GM18907 (cell line): ENCODE measurements around the gene KLHL5.
"Not testable (repeated sequence)": the region's sequence is repeated elsewhere in the genome, so short reads cannot be mapped to it uniquely, and the experiment has no call there.

Experiments
- ATAC-seq: cut with Tn5 transposase; IDR thresholded peaks from one replicate; pipeline ENCODE4 v1.9.1; 2021; ENCODE audit warnings: mild to moderate bottlenecking, moderate library complexity; ENCODE audit not compliant: unreplicated experiment

Gene KLHL5

GRCh38 chr4:39085891-39086290, 23.9 kb downstream of the KLHL5 start:
- no peak for ATAC-seq

- ATAC-seq: no peak
These were observed 34.8 kb downstream of the KLHL5 start for GRCh38 chr4:39096847-39097246.

- no peak for ATAC-seq
These were observed 35.3 kb downstream of the KLHL5 start for GRCh38 chr4:39097290-39097689.

GRCh38 chr4:39102297-39102696, 40.3 kb downstream of the KLHL5 start:
- ATAC-seq: no peak

GRCh38 chr4:39103291-39103690, 41.3 kb downstream of the KLHL5 start:
- ATAC-seq: no peak

GRCh38 chr4:39104255-39104654, 42.2 kb downstream of the KLHL5 start:
- no peak for ATAC-seq

GRCh38 chr4:39106011-39106410, 44.0 kb downstream of the KLHL5 start:
- ATAC-seq: no peak

GRCh38 chr4:39114436-39114835, 52.4 kb downstream of the KLHL5 start:
- no peak for ATAC-seq

GRCh38 chr4:39118034-39118658, 56.1 kb downstream of the KLHL5 start:
- ATAC-seq: no peak

GRCh38 chr4:39120418-39120817, 58.4 kb downstream of the KLHL5 start:
- no peak for ATAC-seq

- peak; percentile 76 for ATAC-seq
These were observed 63.0 kb downstream of the KLHL5 start for GRCh38 chr4:39124885-39125599.

- no peak for ATAC-seq
These were observed 63.6 kb downstream of the KLHL5 start for GRCh38 chr4:39125600-39125985.

- no peak for ATAC-seq
These were observed 64.4 kb downstream of the KLHL5 start for GRCh38 chr4:39126256-39127095.

GRCh38 chr4:39133623-39134022, 71.6 kb downstream of the KLHL5 start:
- ATAC-seq: no peak

GRCh38 chr4:39134683-39135306, 72.8 kb downstream of the KLHL5 start:
- no peak for ATAC-seq

- not testable (repeated sequence) for ATAC-seq
These were observed 76.2 kb downstream of the KLHL5 start for GRCh38 chr4:39138227-39138626.

GRCh38 chr4:39146211-39146610, 84.2 kb downstream of the KLHL5 start:
- no peak for ATAC-seq

GRCh38 chr4:39154009-39154408, 92.0 kb downstream of the KLHL5 start:
- ATAC-seq: no peak

- no peak for ATAC-seq
These were observed 95.5 kb downstream of the KLHL5 start for GRCh38 chr4:39157520-39157919.

GRCh38 chr4:39166177-39166576, 104.1 kb downstream of the KLHL5 start:
- ATAC-seq: no peak

GRCh38 chr4:39166669-39167068, 104.6 kb downstream of the KLHL5 start:
- no peak for ATAC-seq
